Activated T-helper 1 cell treated with anti-CD3 and anti-CD28 coated beads, Interleukin-12 subunit alpha, Interleukin-12 subunit beta, Interleukin-2, Interleukin-4 antibody, amounts not matched to agents 30 ng/mL and 10 ng/mL and 1 ng/mL, durations not matched to agents 14 hours and 24 hours and 36 hours (primary cell): ENCODE measurements around the gene EYA2. TPM values are rescaled to one million over a fixed set of nuclear protein-coding genes. Genes with fewer than 3 reads are reported as not detected.

Experiments
- DNase-seq: peaks from one replicate; pipeline ENCODE4 v3.0.0; 2021; ENCODE audit warnings: low spot score
- H3K27ac Mint-ChIP-seq: one replicate; pipeline ENCODE4 v1.8.0; 2021; ENCODE audit warnings: mild to moderate bottlenecking, mixed read lengths
- H3K27me3 Mint-ChIP-seq: one replicate; pipeline ENCODE4 v1.8.0; 2022; ENCODE audit warnings: mild to moderate bottlenecking, moderate library complexity, mixed read lengths; ENCODE audit not compliant: insufficient read depth
- H3K36me3 Mint-ChIP-seq: one replicate; pipeline ENCODE4 v1.8.0; 2021; ENCODE audit warnings: low read depth, mixed read lengths
- H3K4me1 Mint-ChIP-seq: one replicate; pipeline ENCODE4 v1.8.0; 2021; ENCODE audit warnings: low read depth, mixed read lengths
- H3K4me3 Mint-ChIP-seq: one replicate; pipeline ENCODE4 v1.8.0; 2021; ENCODE audit warnings: mild to moderate bottlenecking, moderate library complexity, mixed read lengths
- H3K9me3 Mint-ChIP-seq: one replicate; pipeline ENCODE4 v1.8.0; 2021; ENCODE audit warnings: mixed read lengths
- intact Hi-C: fragments of 100-400 bp; cut with micrococcal nuclease; formaldehyde crosslinking; loops from one replicate; pipeline ENCODE4 v1.15.1; 2024
- total RNA-seq: library from RNA; stranded (reverse); gene quantifications from 2 replicates; pipeline ENCODE4 v1.2.3, GENCODE V29; 2022

Gene EYA2
- total RNA-seq, 1 donor from 2014 or later, result not detected

DNA sequence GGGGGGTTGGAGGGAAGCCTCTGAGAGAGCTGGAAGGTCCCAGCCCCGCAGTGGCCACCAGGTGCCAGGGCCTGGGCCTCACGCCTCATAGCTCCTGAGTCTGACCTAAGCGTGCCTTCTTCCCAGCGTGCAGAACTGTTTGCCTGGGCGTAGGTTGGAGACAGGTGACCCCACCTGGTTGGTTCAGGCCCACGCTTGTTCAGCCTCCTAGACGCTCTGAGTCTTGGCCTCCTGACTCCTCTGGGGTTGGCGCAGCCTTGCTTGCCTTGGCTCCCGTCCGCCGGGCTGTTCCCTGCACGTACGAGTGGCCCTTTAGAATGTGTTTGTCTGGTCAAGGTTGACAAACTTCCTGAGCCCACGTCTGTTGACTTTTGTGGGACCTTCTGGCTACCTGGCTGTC, 70.8 kb downstream of the EYA2 start:
- H3K4me3 Mint-ChIP-seq, result no peak overlapping the region
- H3K36me3 Mint-ChIP-seq, result no peaks in the 10 kb centered on the region
- H3K9me3 Mint-ChIP-seq, result no peaks in the 10 kb centered on the region
- no peak overlapping the region for H3K27ac Mint-ChIP-seq
- intact Hi-C loops, result no loop called here
- DNase-seq, result no peak
- peaks cover 5% of the 10 kb centered on the region for H3K27me3 Mint-ChIP-seq
- no peaks in the 10 kb centered on the region for H3K4me1 Mint-ChIP-seq

DNA sequence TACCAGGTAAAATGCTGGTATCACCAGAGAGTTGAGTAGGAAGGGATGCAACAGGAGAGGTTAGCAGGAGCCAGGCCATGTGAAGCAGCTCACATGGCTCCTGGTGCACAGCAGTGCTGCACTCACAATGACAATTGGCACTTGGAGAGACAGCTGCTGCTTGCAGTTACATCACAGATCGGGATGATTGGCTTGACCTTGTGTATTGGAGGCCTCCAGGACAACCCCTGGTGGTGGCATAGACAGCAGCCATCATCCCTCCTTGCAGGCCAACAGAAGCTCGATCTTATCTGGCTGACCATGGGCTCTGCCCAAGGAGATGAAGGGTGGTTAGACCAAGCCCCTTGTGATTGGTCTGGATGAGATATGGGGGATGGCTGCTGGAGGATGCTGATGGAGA, 73.0 kb downstream of the EYA2 start:
- DNase-seq, result no peak
- H3K4me3 Mint-ChIP-seq, result no peak overlapping the region

DNA sequence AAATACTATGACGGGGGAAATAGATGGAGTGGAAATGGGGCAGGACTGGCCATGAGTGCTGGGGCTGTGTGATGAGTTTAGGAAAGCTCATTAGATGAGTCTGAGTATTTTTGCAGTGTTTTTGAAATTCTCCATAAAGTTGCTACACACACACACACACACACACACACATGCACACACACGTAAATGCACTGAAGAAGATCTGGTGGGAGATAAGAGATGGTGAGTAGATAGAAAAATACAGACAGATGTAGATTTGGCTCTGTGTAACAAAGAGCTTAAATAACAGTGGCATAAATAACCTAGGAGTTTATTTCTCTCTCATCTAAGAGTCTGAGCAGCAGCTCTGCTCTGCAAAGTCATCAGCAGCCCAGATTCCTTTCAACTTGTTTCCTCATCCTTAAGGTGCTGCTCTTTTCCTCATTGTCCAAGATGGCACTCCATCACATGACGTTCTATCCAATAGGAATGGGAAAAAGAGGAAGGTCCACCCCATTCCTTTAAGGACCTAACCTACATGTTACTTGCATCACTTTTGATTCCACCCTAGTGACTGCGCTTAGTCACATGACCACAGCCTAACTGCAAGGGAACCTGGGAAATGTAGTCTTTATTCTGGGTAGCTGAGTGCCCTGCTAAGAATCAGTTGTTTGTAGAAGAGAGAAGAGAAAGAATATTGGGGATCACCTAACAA, 76.4 kb downstream of the EYA2 start:
- no peaks in the 10 kb centered on the region for H3K36me3 Mint-ChIP-seq
- H3K4me1 Mint-ChIP-seq, result peaks cover 17% of the 10 kb centered on the region
- intact Hi-C loops, result loop anchor here (1.0 kb wide), 1 partner anchor 23 kb away; no protein-coding TSS in a partner anchor
- H3K4me3 Mint-ChIP-seq, result no peak overlapping the region
- peaks cover 25% of the 10 kb centered on the region for H3K27me3 Mint-ChIP-seq
- H3K27ac Mint-ChIP-seq, result no peak overlapping the region
- DNase-seq, result no peak
- no peaks in the 10 kb centered on the region for H3K9me3 Mint-ChIP-seq

More for the DNA sequence above, 73.0 kb downstream of the EYA2 start:
- Mint-ChIP-seq H3K27me3 (peaks cover 11% of the 10 kb centered on the region), H3K27ac (no peak overlapping the region), H3K9me3 (no peaks in the 10 kb centered on the region), H3K4me1 (peaks cover 9% of the 10 kb centered on the region), H3K36me3 (no peaks in the 10 kb centered on the region)
- intact Hi-C loops, result no loop called here

- no peak overlapping the region for H3K4me3 Mint-ChIP-seq
- H3K9me3 Mint-ChIP-seq, result no peaks in the 10 kb centered on the region
- H3K27me3 Mint-ChIP-seq, result peaks cover 32% of the 10 kb centered on the region
- no peak overlapping the region for H3K27ac Mint-ChIP-seq
- H3K4me1 Mint-ChIP-seq, result peaks cover 17% of the 10 kb centered on the region
- H3K36me3 Mint-ChIP-seq, result no peaks in the 10 kb centered on the region
- DNase-seq, result no peak
- intact Hi-C loops, result no loop called here
Observed at GRCh38 chr20:46973766-46974165, 79.1 kb downstream of the EYA2 start.

GRCh38 chr20:46974669-46975434, 80.2 kb downstream of the EYA2 start:
- Mint-ChIP-seq H3K27me3 (peaks cover 37% of the 10 kb centered on the region), H3K27ac (no peak overlapping the region), H3K9me3 (no peaks in the 10 kb centered on the region), H3K4me1 (peaks cover 25% of the 10 kb centered on the region), H3K36me3 (no peaks in the 10 kb centered on the region), H3K4me3 (no peak overlapping the region)
- intact Hi-C loops, result no loop called here
- DNase-seq, result no peak

DNA sequence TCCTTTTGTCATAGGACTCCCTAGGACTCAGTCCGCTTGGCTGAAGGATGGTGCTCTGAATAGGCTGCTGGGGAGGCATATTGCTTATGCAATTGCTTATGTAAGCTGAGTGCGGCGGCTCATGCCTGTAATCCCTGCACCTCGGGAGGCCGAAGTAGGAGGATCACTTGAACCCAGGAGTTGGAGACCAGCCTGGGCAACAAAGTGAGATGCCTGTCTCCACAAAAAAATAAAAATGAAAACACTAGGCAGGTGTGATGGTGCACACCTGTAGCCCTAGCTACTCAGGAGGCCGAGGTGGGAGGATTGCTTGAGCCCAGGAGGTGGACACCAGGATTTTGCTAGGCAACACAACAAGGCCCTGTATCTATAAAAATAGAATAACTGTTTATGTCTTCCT, 81.3 kb downstream of the EYA2 start:
- H3K27ac Mint-ChIP-seq, result no peak overlapping the region
- H3K4me1 Mint-ChIP-seq, result peaks cover 27% of the 10 kb centered on the region
- no peaks in the 10 kb centered on the region for H3K9me3 Mint-ChIP-seq
- no peak overlapping the region for H3K4me3 Mint-ChIP-seq
- no peak for DNase-seq
- intact Hi-C loops, result no loop called here
- no peaks in the 10 kb centered on the region for H3K36me3 Mint-ChIP-seq
- peaks cover 40% of the 10 kb centered on the region for H3K27me3 Mint-ChIP-seq

DNA sequence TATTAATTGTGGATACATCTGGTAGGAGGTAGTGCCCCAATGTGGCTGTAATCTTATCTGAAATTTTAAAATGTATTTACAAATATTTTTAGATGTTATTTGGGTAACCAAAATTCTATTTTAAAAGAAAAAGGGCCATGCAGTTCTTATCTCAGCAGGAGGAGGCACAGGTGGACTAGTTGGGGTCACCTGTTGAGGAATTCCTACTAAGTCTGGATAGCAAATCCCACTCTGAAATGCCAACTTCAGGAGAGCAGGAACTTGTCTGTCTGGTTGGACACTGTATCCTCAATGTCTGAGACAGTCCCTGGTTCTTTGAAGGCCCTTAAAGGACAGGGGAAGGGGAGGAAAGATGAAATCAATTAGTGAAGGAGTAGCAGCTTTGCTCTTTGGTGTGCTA, 82.6 kb downstream of the EYA2 start:
- H3K4me1 Mint-ChIP-seq, result peaks cover 22% of the 10 kb centered on the region
- H3K4me3 Mint-ChIP-seq, result no peak overlapping the region
- intact Hi-C loops, result no loop called here
- peaks cover 46% of the 10 kb centered on the region for H3K27me3 Mint-ChIP-seq
- H3K9me3 Mint-ChIP-seq, result peaks cover 3% of the 10 kb centered on the region
- no peak for DNase-seq
- H3K36me3 Mint-ChIP-seq, result peaks cover 3% of the 10 kb centered on the region
- H3K27ac Mint-ChIP-seq, result no peak overlapping the region

GRCh38 chr20:46977909-46978588, 83.4 kb downstream of the EYA2 start:
- peaks cover 22% of the 10 kb centered on the region for H3K4me1 Mint-ChIP-seq
- no peak overlapping the region for H3K4me3 Mint-ChIP-seq
- DNase-seq, result no peak
- intact Hi-C loops, result loop anchor here (2.0 kb wide), 1 partner anchor 17 kb away; no protein-coding TSS in a partner anchor
- peaks cover 8% of the 10 kb centered on the region for H3K9me3 Mint-ChIP-seq
- H3K27me3 Mint-ChIP-seq, result peaks cover 49% of the 10 kb centered on the region
- peak overlapping the region; percentile 5 for H3K27ac Mint-ChIP-seq
- peaks cover 6% of the 10 kb centered on the region for H3K36me3 Mint-ChIP-seq

- no peak overlapping the region for H3K27ac Mint-ChIP-seq
- DNase-seq, result no peak
- no peak overlapping the region for H3K4me3 Mint-ChIP-seq
- H3K9me3 Mint-ChIP-seq, result peaks cover 17% of the 10 kb centered on the region
- peaks cover 6% of the 10 kb centered on the region for H3K36me3 Mint-ChIP-seq
- H3K27me3 Mint-ChIP-seq, result peaks cover 48% of the 10 kb centered on the region
- intact Hi-C loops, result loop anchor here (2.0 kb wide), 1 partner anchor 16 kb away; no protein-coding TSS in a partner anchor
- peaks cover 22% of the 10 kb centered on the region for H3K4me1 Mint-ChIP-seq
Observed at GRCh38 chr20:46978951-46979491, 84.4 kb downstream of the EYA2 start.

DNA sequence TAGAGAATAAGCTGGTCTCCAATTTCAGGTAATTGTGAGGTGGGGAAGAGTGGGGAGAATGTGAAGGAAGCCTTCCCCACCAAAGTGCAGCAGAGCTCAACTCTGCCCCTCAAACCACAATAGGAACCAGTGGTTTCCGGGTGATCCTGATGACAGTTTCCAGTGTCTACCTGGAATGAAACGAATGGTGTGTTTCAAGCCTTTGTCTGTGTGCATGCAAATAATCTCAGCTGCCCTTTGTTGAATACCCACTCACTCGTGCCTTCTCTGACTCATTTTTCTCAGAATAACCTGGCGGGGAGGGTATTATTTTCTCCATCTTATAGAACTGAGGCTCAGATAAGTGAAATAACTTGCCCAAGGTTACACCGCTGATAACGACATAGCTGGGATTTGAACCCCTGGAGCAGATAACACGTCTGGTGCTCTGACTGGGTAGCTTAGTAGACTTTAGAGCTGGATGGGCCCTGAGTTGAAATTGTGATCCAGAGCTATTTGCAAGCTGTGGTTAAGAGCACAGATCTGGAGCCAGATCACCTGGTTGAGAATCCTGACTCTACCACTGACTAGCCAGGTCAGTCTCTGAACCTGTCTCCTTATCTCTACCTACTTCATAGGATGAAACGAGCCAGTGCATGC, 85.1 kb downstream of the EYA2 start:
- Mint-ChIP-seq H3K9me3 (peaks cover 17% of the 10 kb centered on the region), H3K4me3 (peak overlapping the region; percentile 49), H3K36me3 (peaks cover 6% of the 10 kb centered on the region), H3K27ac (peak overlapping the region; percentile 44), H3K27me3 (peaks cover 49% of the 10 kb centered on the region), H3K4me1 (peaks cover 19% of the 10 kb centered on the region)
- no peak for DNase-seq
- intact Hi-C loops, result loop anchor here (2.0 kb wide), 1 partner anchor 15 kb away; no protein-coding TSS in a partner anchor

- Mint-ChIP-seq H3K4me1 (peaks cover 14% of the 10 kb centered on the region), H3K9me3 (peaks cover 17% of the 10 kb centered on the region), H3K27ac (no peak overlapping the region), H3K4me3 (no peak overlapping the region), H3K36me3 (peaks cover 6% of the 10 kb centered on the region), H3K27me3 (peaks cover 49% of the 10 kb centered on the region)
- intact Hi-C loops, result no loop called here
- no peak for DNase-seq
Observed at GRCh38 chr20:46981184-46981583, 86.5 kb downstream of the EYA2 start.

DNA sequence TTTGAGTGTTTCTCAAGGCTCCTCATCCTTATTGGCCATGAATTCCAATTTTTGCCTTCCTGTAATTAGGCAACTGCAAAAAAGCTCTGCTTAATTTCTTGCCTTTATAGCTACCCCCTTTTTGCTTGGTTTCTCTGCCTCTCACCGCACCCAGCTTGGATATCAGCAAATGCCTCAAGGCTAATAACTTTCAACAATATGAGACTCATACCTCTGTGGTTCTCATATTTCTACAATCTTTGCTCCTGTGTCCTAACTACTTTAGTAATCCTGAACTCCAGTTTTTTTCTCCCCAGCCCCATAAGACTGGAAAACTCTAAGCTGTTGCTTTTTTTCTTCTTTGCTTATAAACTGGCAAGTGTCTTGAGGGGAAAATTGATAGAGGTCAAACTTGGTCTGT, 88.8 kb downstream of the EYA2 start:
- no peak overlapping the region for H3K27ac Mint-ChIP-seq
- peaks cover 17% of the 10 kb centered on the region for H3K9me3 Mint-ChIP-seq
- intact Hi-C loops, result no loop called here
- peaks cover 14% of the 10 kb centered on the region for H3K4me1 Mint-ChIP-seq
- H3K36me3 Mint-ChIP-seq, result peaks cover 6% of the 10 kb centered on the region
- H3K4me3 Mint-ChIP-seq, result no peak overlapping the region
- peaks cover 45% of the 10 kb centered on the region for H3K27me3 Mint-ChIP-seq
- no peak for DNase-seq
